GM12874 (cell line): ENCODE results near the gene CYLC1.

Experiments
- TF ChIP-seq, protein P1 (sequence below): IDR thresholded peaks from 2 replicates; pipeline ENCODE4 v1.5.1; 2011; ENCODE audit warnings: low read depth, mild to moderate bottlenecking, control low read depth, low read length, moderate library complexity; ENCODE audit not compliant: insufficient read depth

Gene CYLC1

DNA sequence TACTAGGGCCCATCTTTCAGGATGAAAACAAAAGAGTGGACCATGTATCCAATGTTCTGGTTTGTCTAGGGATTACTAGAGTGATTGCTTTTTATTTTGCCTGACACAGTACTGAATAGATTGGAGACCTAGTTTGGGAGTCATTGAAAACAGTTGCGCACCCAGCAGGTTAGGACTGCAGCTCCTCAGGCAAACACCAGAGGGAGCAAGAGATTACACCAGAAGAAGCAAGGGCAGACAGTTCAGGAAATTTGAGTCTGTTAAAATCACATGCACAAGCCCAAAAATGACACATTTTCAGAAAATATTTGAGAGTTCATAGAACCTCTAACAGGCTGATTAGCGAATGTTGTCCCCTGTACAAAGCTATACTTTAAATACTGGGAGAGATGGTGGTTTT lies 55.6 kb downstream of the CYLC1 start:
- TF ChIP-seq, protein P1, sequence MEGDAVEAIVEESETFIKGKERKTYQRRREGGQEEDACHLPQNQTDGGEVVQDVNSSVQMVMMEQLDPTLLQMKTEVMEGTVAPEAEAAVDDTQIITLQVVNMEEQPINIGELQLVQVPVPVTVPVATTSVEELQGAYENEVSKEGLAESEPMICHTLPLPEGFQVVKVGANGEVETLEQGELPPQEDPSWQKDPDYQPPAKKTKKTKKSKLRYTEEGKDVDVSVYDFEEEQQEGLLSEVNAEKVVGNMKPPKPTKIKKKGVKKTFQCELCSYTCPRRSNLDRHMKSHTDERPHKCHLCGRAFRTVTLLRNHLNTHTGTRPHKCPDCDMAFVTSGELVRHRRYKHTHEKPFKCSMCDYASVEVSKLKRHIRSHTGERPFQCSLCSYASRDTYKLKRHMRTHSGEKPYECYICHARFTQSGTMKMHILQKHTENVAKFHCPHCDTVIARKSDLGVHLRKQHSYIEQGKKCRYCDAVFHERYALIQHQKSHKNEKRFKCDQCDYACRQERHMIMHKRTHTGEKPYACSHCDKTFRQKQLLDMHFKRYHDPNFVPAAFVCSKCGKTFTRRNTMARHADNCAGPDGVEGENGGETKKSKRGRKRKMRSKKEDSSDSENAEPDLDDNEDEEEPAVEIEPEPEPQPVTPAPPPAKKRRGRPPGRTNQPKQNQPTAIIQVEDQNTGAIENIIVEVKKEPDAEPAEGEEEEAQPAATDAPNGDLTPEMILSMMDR, result peak; percentile 55

DNA sequence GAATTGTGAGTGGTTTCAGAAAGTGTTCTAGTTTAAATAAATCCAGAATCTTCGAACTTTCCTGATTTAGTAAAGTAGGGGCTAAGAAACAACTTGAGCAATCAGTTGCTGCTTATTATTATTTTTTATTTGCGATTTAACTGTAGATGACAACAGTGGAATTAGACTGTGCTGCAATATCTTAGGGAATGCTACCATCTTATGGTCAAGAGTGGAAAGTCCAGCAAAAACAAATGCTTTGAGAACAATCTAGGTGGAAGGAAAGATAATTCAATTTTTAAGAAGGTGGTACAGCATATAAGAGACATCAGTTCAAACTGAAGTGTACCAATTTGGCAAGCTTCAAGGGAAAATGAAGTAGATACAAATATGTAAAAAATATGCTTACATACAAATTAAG lies 73.3 kb downstream of the CYLC1 start:
- TF ChIP-seq, protein P1, result no peak
